Measurements from ENCODE around the gene CRK. TPM values are rescaled to one million over a fixed set of nuclear protein-coding genes. Genes with fewer than 3 reads are reported as not detected.

The CRK gene
- polyA plus RNA-seq, 3 donors: 22.3 to 28.0 (median 26.5) TPM

DNA sequence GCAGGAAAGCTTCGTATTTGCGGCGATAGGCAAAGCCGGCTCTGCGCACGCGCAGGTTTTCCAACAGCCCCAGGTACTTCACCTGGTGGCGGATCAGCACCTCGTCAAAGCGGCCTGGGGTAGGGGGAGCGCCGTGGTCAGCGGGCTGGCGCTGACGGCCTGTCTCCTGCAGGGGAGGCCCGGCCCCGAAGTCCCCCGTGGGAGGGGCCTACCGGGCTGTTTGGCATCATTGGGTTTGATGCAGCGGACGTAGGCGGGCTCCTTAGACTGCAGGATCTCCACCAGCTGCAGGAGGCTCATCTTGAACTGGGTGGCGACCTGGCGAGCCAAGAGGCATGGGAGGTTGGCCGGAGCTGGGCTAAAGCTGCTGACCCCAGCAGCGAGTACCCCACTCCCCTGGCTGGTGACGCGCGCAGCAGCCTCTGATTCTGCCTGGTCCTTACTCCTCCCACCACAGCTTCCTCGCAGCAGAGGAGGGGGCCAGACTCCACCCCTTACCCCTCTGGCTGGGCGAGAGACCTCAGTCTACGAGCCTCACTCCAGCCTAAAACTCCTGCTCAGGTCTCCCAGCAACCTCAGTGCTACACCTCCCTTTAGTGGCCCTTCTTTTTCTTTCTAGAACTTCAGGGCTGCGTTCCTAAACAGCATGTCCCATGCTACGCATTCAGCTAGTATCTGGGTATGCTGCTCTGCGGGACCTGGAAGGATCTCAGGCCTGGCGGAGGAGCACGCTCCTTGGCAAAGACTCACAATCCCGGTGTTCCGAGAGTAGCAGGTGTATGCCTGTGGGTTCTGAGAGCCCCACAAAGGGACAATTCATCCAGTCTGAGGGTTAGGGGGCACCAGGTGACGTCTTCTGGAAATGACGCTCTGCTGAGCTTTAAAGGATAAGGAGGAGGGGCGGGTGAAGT, 16.1 kb upstream of the CRK start:
- Histone ChIP-seq H4K20me1 (ENCODE audit: insufficient read depth, low read length) (peaks cover 9% of the 10 kb centered on the region), H3K79me2 (ENCODE audit: insufficient read depth, low read length) (no peaks in the 10 kb centered on the region), H3K4me2 (replicated peaks; ENCODE audit: extremely low read depth, low read length, poor library complexity, severe bottlenecking) (no peak overlapping the region), H3K9ac (ENCODE audit: insufficient read depth, low read length, poor library complexity, severe bottlenecking) (no peak overlapping the region), H3K4me3 (replicated peaks in 1 of 3; ENCODE audit: low read depth in 2 of 3, low read length in 3 of 3) (no peak overlapping the region), H3K27me3 (ENCODE audit: control insufficient read depth in 2 of 2, insufficient read depth in 2 of 2, low read length in 2 of 2) (peaks cover 0 to 32% of the 10 kb centered on the region in 2 donors), H3K4me1 (ENCODE audit: control insufficient read depth in 1 of 2, insufficient read depth in 2 of 2, low read length in 2 of 2) (peaks cover 23 to 25% of the 10 kb centered on the region in 2 donors), H2AFZ (ENCODE audit: insufficient read depth, low read depth, low read length, poor library complexity, severe bottlenecking) (no peak overlapping the region), H3K27ac (ENCODE audit: low read depth in 1 of 2, low read length in 2 of 2) (no peak overlapping the region), H3K9me3 (replicated peaks in 1 of 2; ENCODE audit: control insufficient read depth in 1 of 2, insufficient read depth in 1 of 2, low read length in 2 of 2) (peaks cover 0 to 7% of the 10 kb centered on the region in 2 donors), H3K36me3 (replicated peaks in 1 of 2; ENCODE audit: control insufficient read depth in 1 of 2, insufficient read depth in 2 of 2, low read length in 2 of 2) (no peaks in the 10 kb centered on the region)
- TF ChIP-seq, protein P1, sequence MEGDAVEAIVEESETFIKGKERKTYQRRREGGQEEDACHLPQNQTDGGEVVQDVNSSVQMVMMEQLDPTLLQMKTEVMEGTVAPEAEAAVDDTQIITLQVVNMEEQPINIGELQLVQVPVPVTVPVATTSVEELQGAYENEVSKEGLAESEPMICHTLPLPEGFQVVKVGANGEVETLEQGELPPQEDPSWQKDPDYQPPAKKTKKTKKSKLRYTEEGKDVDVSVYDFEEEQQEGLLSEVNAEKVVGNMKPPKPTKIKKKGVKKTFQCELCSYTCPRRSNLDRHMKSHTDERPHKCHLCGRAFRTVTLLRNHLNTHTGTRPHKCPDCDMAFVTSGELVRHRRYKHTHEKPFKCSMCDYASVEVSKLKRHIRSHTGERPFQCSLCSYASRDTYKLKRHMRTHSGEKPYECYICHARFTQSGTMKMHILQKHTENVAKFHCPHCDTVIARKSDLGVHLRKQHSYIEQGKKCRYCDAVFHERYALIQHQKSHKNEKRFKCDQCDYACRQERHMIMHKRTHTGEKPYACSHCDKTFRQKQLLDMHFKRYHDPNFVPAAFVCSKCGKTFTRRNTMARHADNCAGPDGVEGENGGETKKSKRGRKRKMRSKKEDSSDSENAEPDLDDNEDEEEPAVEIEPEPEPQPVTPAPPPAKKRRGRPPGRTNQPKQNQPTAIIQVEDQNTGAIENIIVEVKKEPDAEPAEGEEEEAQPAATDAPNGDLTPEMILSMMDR (IDR thresholded peaks at IDR 0.05): no peak
- intact Hi-C loops (cut with micrococcal nuclease): no loop called here
- H3K4me1 Mint-ChIP-seq: peaks cover 28% of the 10 kb centered on the region
- peaks cover 0 to 10% (median 6%) of the 10 kb centered on the region in 7 donors for H3K9me3 Mint-ChIP-seq
- H3K27ac Mint-ChIP-seq: no peak overlapping the region
- WGBS (ENCODE audit: insufficient coverage): 98% methylated on average over 38 of the region's 42 CpGs
- no peak for DNase-seq
- peaks cover 25 to 54% (median 40%) of the 10 kb centered on the region in 3 donors for H3K27me3 Mint-ChIP-seq (ENCODE audit: low read depth in 3 of 3)
- H3K36me3 Mint-ChIP-seq: peaks cover 12 to 18% of the 10 kb centered on the region in 2 donors
- peak overlapping the region in 1 of 2 donors; percentile 30 for H3K4me3 Mint-ChIP-seq

DNA sequence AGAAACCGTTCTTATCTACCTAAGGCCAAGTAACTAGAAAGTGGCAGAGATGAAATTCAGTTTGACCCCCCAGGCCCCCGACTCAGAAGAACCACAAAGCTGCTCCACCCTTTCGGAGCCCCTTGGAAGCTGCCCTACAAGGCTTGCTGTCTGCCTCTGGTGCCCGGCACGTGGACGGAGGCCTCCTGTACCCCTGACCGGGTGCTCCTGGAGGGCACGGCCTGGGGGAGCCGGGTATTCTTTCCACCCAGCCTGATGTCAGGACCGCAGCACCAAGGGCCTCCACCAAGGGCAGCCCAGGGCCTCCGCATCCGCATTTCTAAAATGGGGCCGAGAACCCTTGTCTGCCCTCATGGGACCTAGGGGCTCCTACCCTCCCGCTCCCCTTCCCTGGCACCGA, 15.5 kb upstream of the CRK start:
- Histone ChIP-seq H3K4me2 (replicated peaks; ENCODE audit: extremely low read depth, low read length, poor library complexity, severe bottlenecking) (no peak overlapping the region), H3K9ac (ENCODE audit: insufficient read depth, low read length, poor library complexity, severe bottlenecking) (no peak overlapping the region), H3K4me3 (replicated peaks in 1 of 3; ENCODE audit: low read depth in 2 of 3, low read length in 3 of 3) (no peak overlapping the region), H3K36me3 (replicated peaks in 1 of 2; ENCODE audit: control insufficient read depth in 1 of 2, insufficient read depth in 2 of 2, low read length in 2 of 2) (no peaks in the 10 kb centered on the region), H3K27ac (ENCODE audit: low read depth in 1 of 2, low read length in 2 of 2) (no peak overlapping the region), H3K4me1 (ENCODE audit: control insufficient read depth in 1 of 2, insufficient read depth in 2 of 2, low read length in 2 of 2) (peaks cover 27 to 28% of the 10 kb centered on the region in 2 donors), H3K9me3 (replicated peaks in 1 of 2; ENCODE audit: control insufficient read depth in 1 of 2, insufficient read depth in 1 of 2, low read length in 2 of 2) (peaks cover 0 to 7% of the 10 kb centered on the region in 2 donors), H4K20me1 (ENCODE audit: insufficient read depth, low read length) (peaks cover 9% of the 10 kb centered on the region), H3K79me2 (ENCODE audit: insufficient read depth, low read length) (no peaks in the 10 kb centered on the region), H3K27me3 (ENCODE audit: control insufficient read depth in 2 of 2, insufficient read depth in 2 of 2, low read length in 2 of 2) (peaks cover 0 to 38% of the 10 kb centered on the region in 2 donors), H2AFZ (ENCODE audit: insufficient read depth, low read depth, low read length, poor library complexity, severe bottlenecking) (no peak overlapping the region)
- Mint-ChIP-seq H3K9me3 (peaks cover 0 to 10% (median 6%) of the 10 kb centered on the region in 7 donors), H3K4me1 (peaks cover 30% of the 10 kb centered on the region), H3K4me3 (peak overlapping the region in 1 of 2 donors; percentile 30), H3K27ac (no peak overlapping the region), H3K36me3 (peaks cover 18% of the 10 kb centered on the region in 2 donors), H3K27me3 (ENCODE audit: low read depth in 3 of 3) (peaks cover 25 to 61% (median 41%) of the 10 kb centered on the region in 3 donors)
- TF ChIP-seq, protein P1 (IDR thresholded peaks at IDR 0.05): no peak
- intact Hi-C loops (cut with micrococcal nuclease): no loop called here
- DNase-seq: no peak
- WGBS (ENCODE audit: insufficient coverage): 97% methylated on average over 14 of the region's 15 CpGs
